ENCODE data around the gene PGM2. TPM values are rescaled to one million over a fixed set of nuclear protein-coding genes. Genes with fewer than 3 reads are reported as not detected.
A peak's percentile ranks its signal among the peaks of the same experiment; 100 is the strongest.

Gene PGM2
- total and polyA plus RNA-seq, 2 experiments from 2014 or later, result 20.6 to 50.9 TPM

DNA sequence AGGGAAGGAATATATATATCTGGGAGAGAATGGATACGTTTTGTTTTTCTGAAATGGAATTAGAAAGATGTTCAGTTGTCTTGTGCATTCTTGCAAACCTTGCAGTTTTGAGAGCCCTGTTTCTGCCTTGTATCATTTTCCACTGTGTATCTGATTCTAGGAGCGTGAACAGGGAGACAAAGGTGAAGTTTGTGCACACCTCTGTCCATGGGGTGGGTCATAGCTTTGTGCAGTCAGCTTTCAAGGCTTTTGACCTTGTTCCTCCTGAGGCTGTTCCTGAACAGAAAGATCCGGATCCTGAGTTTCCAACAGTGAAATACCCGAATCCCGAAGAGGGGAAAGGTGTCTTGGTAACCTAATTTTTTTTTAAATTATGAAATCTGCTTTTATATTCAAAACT, 17.7 kb downstream of the PGM2 start:
- TF ChIP-seq, protein P1, sequence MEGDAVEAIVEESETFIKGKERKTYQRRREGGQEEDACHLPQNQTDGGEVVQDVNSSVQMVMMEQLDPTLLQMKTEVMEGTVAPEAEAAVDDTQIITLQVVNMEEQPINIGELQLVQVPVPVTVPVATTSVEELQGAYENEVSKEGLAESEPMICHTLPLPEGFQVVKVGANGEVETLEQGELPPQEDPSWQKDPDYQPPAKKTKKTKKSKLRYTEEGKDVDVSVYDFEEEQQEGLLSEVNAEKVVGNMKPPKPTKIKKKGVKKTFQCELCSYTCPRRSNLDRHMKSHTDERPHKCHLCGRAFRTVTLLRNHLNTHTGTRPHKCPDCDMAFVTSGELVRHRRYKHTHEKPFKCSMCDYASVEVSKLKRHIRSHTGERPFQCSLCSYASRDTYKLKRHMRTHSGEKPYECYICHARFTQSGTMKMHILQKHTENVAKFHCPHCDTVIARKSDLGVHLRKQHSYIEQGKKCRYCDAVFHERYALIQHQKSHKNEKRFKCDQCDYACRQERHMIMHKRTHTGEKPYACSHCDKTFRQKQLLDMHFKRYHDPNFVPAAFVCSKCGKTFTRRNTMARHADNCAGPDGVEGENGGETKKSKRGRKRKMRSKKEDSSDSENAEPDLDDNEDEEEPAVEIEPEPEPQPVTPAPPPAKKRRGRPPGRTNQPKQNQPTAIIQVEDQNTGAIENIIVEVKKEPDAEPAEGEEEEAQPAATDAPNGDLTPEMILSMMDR (IDR thresholded peaks at IDR 0.05; ENCODE audit: low read depth, low read length), result no peak
- H3K4me3 ChIP-seq, result no peak overlapping the region
- H3K4me1 ChIP-seq (ENCODE audit: low read depth), result no peaks in the 10 kb centered on the region

DNA sequence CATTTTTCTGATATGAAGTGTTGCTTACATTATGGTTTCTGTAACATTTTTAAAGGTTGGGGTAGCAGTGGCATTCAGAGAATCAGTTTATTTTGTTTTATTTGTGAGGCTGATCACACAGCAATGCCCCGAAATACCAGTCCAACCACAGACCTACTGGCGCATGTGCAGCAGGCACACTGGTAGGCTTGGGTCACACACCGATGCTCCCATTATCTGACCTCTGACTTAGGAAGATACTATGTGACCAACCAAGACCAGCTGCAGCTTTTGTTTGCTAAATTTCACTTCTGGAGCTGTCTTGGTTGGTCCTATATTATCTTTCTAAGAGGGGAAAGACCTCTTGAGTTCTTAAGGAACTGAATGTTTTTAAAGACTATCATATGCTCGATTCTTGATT, 18.7 kb downstream of the PGM2 start:
- H3K9me3 ChIP-seq (ENCODE audit: low read depth), result no peaks in the 10 kb centered on the region

More for the DNA sequence above, 17.7 kb downstream of the PGM2 start:
- no peaks in the 10 kb centered on the region for H3K27me3 ChIP-seq
- H3K27ac ChIP-seq, result no peak overlapping the region
- no peaks in the 10 kb centered on the region for H3K9me3 ChIP-seq (ENCODE audit: low read depth)
- H3K36me3 ChIP-seq, result peaks cover 47% of the 10 kb centered on the region
- DNase-seq (ENCODE audit: low read depth in 1 of 2, low spot score in 1 of 2), result no peak

DNA sequence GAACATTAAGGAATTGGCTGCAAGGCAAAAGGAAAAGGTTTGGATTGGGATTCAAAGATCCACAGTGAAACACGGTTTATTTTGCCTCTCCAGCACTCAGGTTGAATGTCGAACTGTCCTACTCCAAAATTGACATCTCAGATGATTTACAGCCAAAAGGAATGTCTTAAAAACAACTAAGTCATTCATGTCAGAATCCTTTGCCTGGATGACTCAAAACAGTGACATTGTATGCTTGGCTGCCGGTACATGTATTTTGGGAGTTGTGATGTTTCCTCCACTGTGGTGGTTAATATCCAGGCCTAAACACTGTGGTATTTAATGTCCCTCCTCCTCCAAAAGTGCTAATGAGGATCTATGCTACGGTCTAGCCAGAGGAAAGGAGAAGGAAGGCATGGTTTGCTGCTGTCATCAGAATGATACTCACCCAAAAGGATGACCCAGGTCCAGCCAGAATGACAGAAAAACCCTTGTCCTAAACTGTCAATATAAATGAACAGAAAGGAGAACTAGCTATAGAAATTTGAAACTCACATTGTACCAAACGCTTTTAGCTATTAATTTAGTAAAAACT, 20.9 kb downstream of the PGM2 start:
- Histone ChIP-seq H3K36me3 (peaks cover 29% of the 10 kb centered on the region), H3K27me3 (no peaks in the 10 kb centered on the region), H3K4me1 (ENCODE audit: low read depth) (no peaks in the 10 kb centered on the region), H3K9me3 (ENCODE audit: low read depth) (no peaks in the 10 kb centered on the region), H3K27ac (peak overlapping the region; percentile 6), H3K4me3 (no peak overlapping the region)
- no peak for DNase-seq (ENCODE audit: low read depth in 1 of 2, low spot score in 1 of 2)
- TF ChIP-seq, protein P1 (IDR thresholded peaks at IDR 0.05; ENCODE audit: low read depth, low read length), result no peak

More for the DNA sequence above, 18.7 kb downstream of the PGM2 start:
- Histone ChIP-seq H3K4me3 (no peak overlapping the region), H3K36me3 (peaks cover 38% of the 10 kb centered on the region), H3K27ac (no peak overlapping the region), H3K4me1 (ENCODE audit: low read depth) (no peaks in the 10 kb centered on the region), H3K27me3 (no peaks in the 10 kb centered on the region)
- TF ChIP-seq, protein P1 (IDR thresholded peaks at IDR 0.05; ENCODE audit: low read depth, low read length), result no peak
- DNase-seq (ENCODE audit: low read depth in 1 of 2, low spot score in 1 of 2), result no peak

DNA sequence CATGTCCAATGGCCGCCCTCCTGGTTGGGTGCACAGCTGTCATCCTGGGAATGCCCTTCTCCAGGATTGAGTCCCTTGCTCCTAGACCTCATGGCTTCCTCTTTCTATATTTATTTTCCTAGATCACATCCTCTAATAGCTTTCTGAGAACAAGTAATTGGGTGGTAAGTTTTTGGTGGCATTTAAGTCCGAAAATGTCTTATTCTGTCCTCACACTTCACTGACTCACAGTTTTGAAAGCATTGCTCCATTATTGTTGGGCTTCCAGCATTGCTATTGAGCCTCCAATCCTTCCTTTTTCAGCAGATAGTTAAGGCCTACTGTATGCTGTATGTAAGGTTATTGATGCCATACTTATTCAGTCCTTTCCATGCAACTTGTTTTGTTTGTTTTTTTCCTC, 25.9 kb downstream of the PGM2 start:
- Histone ChIP-seq H3K9me3 (ENCODE audit: low read depth) (no peaks in the 10 kb centered on the region), H3K4me3 (no peak overlapping the region), H3K4me1 (ENCODE audit: low read depth) (no peaks in the 10 kb centered on the region), H3K27me3 (no peaks in the 10 kb centered on the region), H3K36me3 (peaks cover 21% of the 10 kb centered on the region), H3K27ac (no peak overlapping the region)
- TF ChIP-seq, protein P1 (IDR thresholded peaks at IDR 0.05; ENCODE audit: low read depth, low read length), result no peak
- no peak for DNase-seq (ENCODE audit: low read depth in 1 of 2, low spot score in 1 of 2)

DNA sequence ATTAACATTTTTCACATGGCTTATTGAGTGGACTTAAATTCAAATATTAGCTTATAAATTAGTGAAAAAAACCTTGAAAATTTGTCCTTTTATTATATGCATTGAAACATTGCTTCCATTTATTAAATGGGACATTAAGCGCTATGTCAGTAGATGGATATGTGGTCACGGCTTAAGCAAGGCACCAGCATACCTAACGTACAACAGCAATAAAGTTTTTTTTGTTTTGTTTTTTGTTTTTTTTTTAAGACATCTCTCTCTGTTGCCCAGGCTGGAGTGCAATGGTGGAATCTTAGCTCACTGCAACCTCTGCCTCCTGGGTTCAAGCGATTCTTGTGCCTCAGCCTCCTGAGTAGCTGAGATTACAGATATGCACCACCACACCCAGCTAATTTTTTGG, 31.6 kb downstream of the PGM2 start:
- no peak for DNase-seq (ENCODE audit: low read depth in 1 of 2, low spot score in 1 of 2)
- TF ChIP-seq, protein P1 (IDR thresholded peaks at IDR 0.05; ENCODE audit: low read depth, low read length), result no peak
- no peaks in the 10 kb centered on the region for H3K9me3 ChIP-seq (ENCODE audit: low read depth)
- H3K4me1 ChIP-seq (ENCODE audit: low read depth), result no peaks in the 10 kb centered on the region
- peaks cover 29% of the 10 kb centered on the region for H3K36me3 ChIP-seq
- H3K27ac ChIP-seq, result no peak overlapping the region
- no peaks in the 10 kb centered on the region for H3K27me3 ChIP-seq
- H3K4me3 ChIP-seq, result no peak overlapping the region

Data from cardiac muscle cell (in vitro differentiated cells and primary cell).